HCT116 (cell line): Measurements from ENCODE around the gene KLHL22. TPM values are rescaled to one million over a fixed set of nuclear protein-coding genes. Genes with fewer than 3 reads are reported as not detected.

ENCODE experiments used
- ATAC-seq: fragments of 200-7000 bp; cut with Tn5 transposase; 2 replicates; pipeline ENCODE4 v1.9.1; 2020; ENCODE audit warnings: mild to moderate bottlenecking, moderate library complexity
- BruUV-seq: library from RNA; stranded (reverse); fragments of 400-500 nt; replicated peaks from 2 replicates; lab custom pipeline; 2021; lab: Mats Ljungman, UMichigan
- CTCF ChIA-PET: fragments of 300-600 bp; sonication (Branson Sonifier 250); formaldehyde crosslinking; loops from one replicate; lab custom pipeline; 2021; ENCODE audit warnings: antibody characterized with exemption; lab: Charles Lee
- POLR2A ChIA-PET: fragments of 300-600, 350-600 bp; sonication (Branson Sonifier 250); formaldehyde crosslinking; loops from one replicate; lab custom pipeline; 2021; ENCODE audit warnings: antibody characterized with exemption; lab: Charles Lee
- RAD21 ChIA-PET, 2 experiments: fragments of 300-600 bp; sonication (Branson Sonifier 250); formaldehyde crosslinking; loops; one replicate each; lab custom pipeline; 2023; ENCODE audit warnings: low total read pairs in 2 of 2; ENCODE audit not compliant: uncharacterized antibody in 2 of 2, unreplicated experiment in 2 of 2, low non-redundant PET in 1 of 2; lab: Charles Lee
- DNase-seq: peaks from one replicate; pipeline ENCODE4 v3.0.0-alpha.2; 2010; ENCODE audit warnings: low read depth, low spot score
- H2AFZ ChIP-seq: fragments of 200-600 bp; shearing (Covaris generic), sonication (generic); 2 replicates; pipeline ENCODE4 v1.6.1; 2017; ENCODE audit warnings: low read depth, mixed run types, mixed read lengths, antibody characterized with exemption, low read length; ENCODE audit not compliant: poor library complexity, severe bottlenecking
- H3K27ac ChIP-seq: 2 replicates; pipeline ENCODE4 v1.5.1; 2012; ENCODE audit warnings: low read depth, low read length
- H3K27me3 ChIP-seq: fragments of 200-600 bp; sonication (generic); 2 replicates; pipeline ENCODE4 v1.6.1; 2016; ENCODE audit warnings: mixed run types, low read length, mixed read lengths; ENCODE audit not compliant: insufficient read depth
- H3K36me3 ChIP-seq, 2 experiments: fragments of 200-500 bp in 1 of 2; fragments of 200-600 bp in 1 of 2; sonication (Bioruptor generic) in 1 of 2; sonication (generic) in 1 of 2; 2 replicates each; pipeline versions ENCODE4 v1.5.1 to v1.6.1; 2014 to 2016; ENCODE audit warnings: low read length in 2 of 2, inconsistent platforms in 1 of 2, mixed read lengths in 1 of 2, mixed run types in 1 of 2; ENCODE audit not compliant: insufficient read depth in 2 of 2, control insufficient read depth in 1 of 2
- H3K4me1 ChIP-seq, 2 experiments: fragments of 200-600 bp in 1 of 2; sonication (generic) in 1 of 2; 2 replicates each; pipeline versions ENCODE4 v1.5.1 to v1.6.1; 2012 to 2017; ENCODE audit warnings: low read length in 2 of 2, inconsistent platforms in 1 of 2, mild to moderate bottlenecking in 1 of 2, mixed read lengths in 1 of 2, mixed run types in 1 of 2, moderate library complexity in 1 of 2; ENCODE audit not compliant: insufficient read depth in 2 of 2, control insufficient read depth in 1 of 2
- H3K4me2 ChIP-seq: fragments of 200-600 bp; sonication (generic); 2 replicates; pipeline ENCODE4 v1.6.1; 2017; ENCODE audit warnings: mixed run types, low read length, mixed read lengths
- H3K4me3 ChIP-seq, 2 experiments: fragments of 200-600 bp in 1 of 2; sonication (generic) in 1 of 2; replicated peaks in 1 of 2; 2 replicates each; pipeline ENCODE4 v1.5.1; 2011 to 2016; ENCODE audit warnings: low read length in 2 of 2, control low read depth in 1 of 2, low read depth in 1 of 2, mild to moderate bottlenecking in 1 of 2, mixed read lengths in 1 of 2, mixed run types in 1 of 2
- H3K79me2 ChIP-seq: fragments of 200-600 bp; sonication (generic); 2 replicates; pipeline ENCODE4 v1.6.1; 2017; ENCODE audit warnings: mild to moderate bottlenecking, mixed run types, low read length, moderate library complexity, mixed read lengths; ENCODE audit not compliant: insufficient read depth
- H3K9ac ChIP-seq: fragments of 200-600 bp; sonication (generic); 2 replicates; pipeline ENCODE4 v1.6.1; 2016; ENCODE audit warnings: low read length, mixed read lengths
- H3K9me2 ChIP-seq: fragments of 200-600 bp; sonication (generic), shearing (Covaris generic); 2 replicates; pipeline ENCODE4 v1.6.1; 2017; ENCODE audit warnings: mixed run types, mild to moderate bottlenecking, moderate library complexity; ENCODE audit not compliant: insufficient read depth
- H3K9me3 ChIP-seq, 2 experiments: fragments of 200-500 bp in 1 of 2; fragments of 200-600 bp in 1 of 2; sonication (Bioruptor generic) in 1 of 2; sonication (generic) in 1 of 2; 2 replicates each; pipeline ENCODE4 v1.6.1; 2014 to 2017; ENCODE audit warnings: low read length in 2 of 2, mixed read lengths in 2 of 2, inconsistent platforms in 1 of 2, low read depth in 1 of 2, mild to moderate bottlenecking in 1 of 2, mixed run types in 1 of 2, moderate library complexity in 1 of 2; ENCODE audit not compliant: control insufficient read depth in 1 of 2, insufficient read depth in 1 of 2
- H4K20me1 ChIP-seq: fragments of 200-600 bp; sonication (generic), shearing (Covaris generic); 2 replicates; pipeline ENCODE4 v1.6.1; 2017; ENCODE audit warnings: mixed run types, mild to moderate bottlenecking, moderate library complexity; ENCODE audit not compliant: insufficient read depth
- ELF1 ChIP-seq: IDR thresholded peaks from 2 replicates; pipeline ENCODE4 v1.6.1; 2012; ENCODE audit warnings: low read depth, borderline replicate concordance
- EZH2 ChIP-seq: fragments of 200-600 bp; sonication (generic); IDR thresholded peaks from 2 replicates; pipeline ENCODE4 v1.6.1; 2017; ENCODE audit warnings: antibody characterized with exemption, mixed run types
- JUND ChIP-seq: IDR thresholded peaks from 2 replicates; pipeline ENCODE4 v1.6.1; 2012
- POLR2A ChIP-seq: IDR thresholded peaks from 2 replicates; pipeline ENCODE4 v1.7.0; 2011; ENCODE audit warnings: borderline replicate concordance; ENCODE audit not compliant: insufficient read depth, insufficient read length; ENCODE audit errors: extremely low read depth
- RAD21 ChIP-seq: IDR thresholded peaks from 2 replicates; pipeline ENCODE4 v1.6.1; 2012; ENCODE audit warnings: low read depth, mild to moderate bottlenecking
- SIN3A ChIP-seq: IDR thresholded peaks from 2 replicates; pipeline ENCODE4 v1.6.1; 2012; ENCODE audit warnings: low read depth
- SP1 ChIP-seq: IDR thresholded peaks from 2 replicates; pipeline ENCODE4 v1.6.1; 2012; ENCODE audit warnings: low read depth
- SRF ChIP-seq: IDR thresholded peaks from 2 replicates; pipeline ENCODE4 v1.6.1; 2012; ENCODE audit warnings: low read depth
- ZNF274 ChIP-seq: fragments of 200-500 bp; sonication (Bioruptor generic); IDR thresholded peaks from 2 replicates; pipeline ENCODE4 v1.6.1; 2014; ENCODE audit warnings: mild to moderate bottlenecking, low read depth, low read length, inconsistent platforms
- intact Hi-C: fragments of 100-400 bp; cut with micrococcal nuclease; formaldehyde crosslinking; loops from 2 replicates; pipeline ENCODE4 v1.10.0; 2022
- total RNA-seq: library from RNA; stranded (reverse); gene quantifications from one replicate; pipeline ENCODE4 v1.2.1, GENCODE V29; 2021; ENCODE audit not compliant: unreplicated experiment
- TF ChIP-seq, protein P1 (sequence below): IDR thresholded peaks from 2 replicates; pipeline ENCODE4 v1.6.1; 2012
- TF ChIP-seq, protein P2 (sequence below): IDR thresholded peaks from 2 replicates; pipeline ENCODE4 v1.6.1; 2012; ENCODE audit warnings: low read depth
- TF ChIP-seq, protein P3 (sequence below): IDR thresholded peaks from 2 replicates; pipeline ENCODE4 v1.6.1; 2011; ENCODE audit warnings: mild to moderate bottlenecking, low read length, moderate library complexity; ENCODE audit not compliant: insufficient replicate concordance; ENCODE audit errors: extremely low read depth
- TF ChIP-seq, protein P4 (sequence below): IDR thresholded peaks from 2 replicates; pipeline ENCODE4 v1.6.1; 2012

The KLHL22 gene
- total RNA-seq, 1 experiment from 2014 or later, result 16.4 TPM

DNA sequence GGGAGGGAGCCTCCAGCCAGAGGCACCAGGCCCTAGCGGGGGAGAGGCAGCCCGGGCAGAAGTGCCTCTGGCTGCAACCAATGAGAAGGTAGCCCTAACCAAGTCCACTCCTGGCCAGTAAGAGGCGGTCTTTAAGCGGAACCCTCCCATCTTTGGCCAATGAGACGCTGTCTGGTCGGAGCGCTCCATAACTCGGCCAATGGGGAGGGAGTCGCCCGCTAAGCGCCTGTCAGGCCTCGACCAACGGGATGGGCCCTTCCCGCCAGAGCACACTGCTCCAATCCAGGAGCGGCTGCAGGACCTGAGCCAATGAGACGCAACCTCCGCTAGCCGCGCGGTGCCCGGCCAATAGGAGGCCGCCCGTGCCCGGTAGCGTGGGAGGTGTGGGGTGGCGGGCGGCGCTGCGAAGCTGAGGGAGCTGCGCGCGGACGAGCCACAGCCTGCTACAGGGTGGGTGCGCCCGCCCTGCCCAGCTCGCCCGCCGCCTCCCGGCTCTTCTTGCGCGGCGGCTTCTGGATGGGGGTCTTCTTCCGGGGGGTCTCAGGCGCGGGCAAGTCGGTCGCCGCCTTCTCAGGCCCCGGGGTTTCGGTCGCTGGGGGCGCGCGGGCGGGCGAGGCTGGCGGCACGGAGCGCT is 70.5 kb downstream of the KLHL22 start:
- Histone ChIP-seq H4K20me1 (no peaks in the 10 kb centered on the region), H3K4me2 (no peak overlapping the region), H3K27ac (no peak overlapping the region), H3K4me3 (no peak overlapping the region), H3K27me3 (no peaks in the 10 kb centered on the region), H3K9ac (no peak overlapping the region), H3K9me3 (no peaks in the 10 kb centered on the region), H3K4me1 (peaks cover 8 to 19% of the 10 kb centered on the region in 2 experiments), H3K9me2 (no peaks in the 10 kb centered on the region), H2AFZ (no peak overlapping the region), H3K36me3 (no peaks in the 10 kb centered on the region), H3K79me2 (no peaks in the 10 kb centered on the region)
- no peak for DNase-seq
- no TSS peak for BruUV-seq
- intact Hi-C loops, result no loop called here
- ChIA-PET CTCF (no interaction called here), RAD21 (no interaction called here), POLR2A (no interaction called here)
- ATAC-seq, result peak; percentile 13; the same call in 1 of the 2 replicates
- TF ChIP-seq, protein P1, sequence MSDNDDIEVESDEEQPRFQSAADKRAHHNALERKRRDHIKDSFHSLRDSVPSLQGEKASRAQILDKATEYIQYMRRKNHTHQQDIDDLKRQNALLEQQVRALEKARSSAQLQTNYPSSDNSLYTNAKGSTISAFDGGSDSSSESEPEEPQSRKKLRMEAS, result no peak
- TF ChIP-seq RAD21, result no peak
- TF ChIP-seq SIN3A, result no peak
- no peak for TF ChIP-seq JUND

DNA sequence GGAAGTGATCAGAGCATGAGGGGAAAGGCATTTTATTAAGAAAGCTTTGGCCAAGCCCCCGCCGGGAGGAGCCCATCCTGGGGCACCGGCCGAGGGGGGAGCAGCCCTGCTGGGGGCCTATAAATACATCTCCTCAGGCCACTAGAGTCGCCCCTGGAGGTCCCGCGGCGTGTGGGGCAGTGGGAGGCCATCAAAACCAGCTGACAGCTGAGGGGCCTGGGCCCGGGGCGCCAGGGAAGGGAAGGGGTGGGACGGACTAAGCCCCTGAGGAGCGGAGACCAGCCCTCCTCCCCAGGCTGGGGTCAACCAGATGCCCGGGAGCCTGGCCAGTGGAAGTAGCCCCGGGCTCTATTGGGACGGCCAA is 71.0 kb downstream of the KLHL22 start:
- CTCF ChIA-PET, result no interaction called here

More for the DNA sequence above, 71.0 kb downstream of the KLHL22 start:
- BruUV-seq, result no TSS peak
- H3K27me3 ChIP-seq, result no peaks in the 10 kb centered on the region
- intact Hi-C loops, result no loop called here
- ChIA-PET RAD21 (no interaction called here), POLR2A (no interaction called here)
- H3K4me2 ChIP-seq, result no peak overlapping the region
- no peaks in the 10 kb centered on the region for H3K9me2 ChIP-seq
- ATAC-seq (no peak), DNase-seq (no peak)
- H3K36me3 ChIP-seq, result no peaks in the 10 kb centered on the region
- no peaks in the 10 kb centered on the region for H3K9me3 ChIP-seq
- H3K27ac ChIP-seq, result no peak overlapping the region
- H3K4me1 ChIP-seq, result peaks cover 6 to 14% of the 10 kb centered on the region in 2 experiments
- H3K79me2 ChIP-seq, result no peaks in the 10 kb centered on the region
- no peaks in the 10 kb centered on the region for H4K20me1 ChIP-seq
- no peak for TF ChIP-seq EZH2
- no peak for TF ChIP-seq ZNF274
- TF ChIP-seq, protein P2, sequence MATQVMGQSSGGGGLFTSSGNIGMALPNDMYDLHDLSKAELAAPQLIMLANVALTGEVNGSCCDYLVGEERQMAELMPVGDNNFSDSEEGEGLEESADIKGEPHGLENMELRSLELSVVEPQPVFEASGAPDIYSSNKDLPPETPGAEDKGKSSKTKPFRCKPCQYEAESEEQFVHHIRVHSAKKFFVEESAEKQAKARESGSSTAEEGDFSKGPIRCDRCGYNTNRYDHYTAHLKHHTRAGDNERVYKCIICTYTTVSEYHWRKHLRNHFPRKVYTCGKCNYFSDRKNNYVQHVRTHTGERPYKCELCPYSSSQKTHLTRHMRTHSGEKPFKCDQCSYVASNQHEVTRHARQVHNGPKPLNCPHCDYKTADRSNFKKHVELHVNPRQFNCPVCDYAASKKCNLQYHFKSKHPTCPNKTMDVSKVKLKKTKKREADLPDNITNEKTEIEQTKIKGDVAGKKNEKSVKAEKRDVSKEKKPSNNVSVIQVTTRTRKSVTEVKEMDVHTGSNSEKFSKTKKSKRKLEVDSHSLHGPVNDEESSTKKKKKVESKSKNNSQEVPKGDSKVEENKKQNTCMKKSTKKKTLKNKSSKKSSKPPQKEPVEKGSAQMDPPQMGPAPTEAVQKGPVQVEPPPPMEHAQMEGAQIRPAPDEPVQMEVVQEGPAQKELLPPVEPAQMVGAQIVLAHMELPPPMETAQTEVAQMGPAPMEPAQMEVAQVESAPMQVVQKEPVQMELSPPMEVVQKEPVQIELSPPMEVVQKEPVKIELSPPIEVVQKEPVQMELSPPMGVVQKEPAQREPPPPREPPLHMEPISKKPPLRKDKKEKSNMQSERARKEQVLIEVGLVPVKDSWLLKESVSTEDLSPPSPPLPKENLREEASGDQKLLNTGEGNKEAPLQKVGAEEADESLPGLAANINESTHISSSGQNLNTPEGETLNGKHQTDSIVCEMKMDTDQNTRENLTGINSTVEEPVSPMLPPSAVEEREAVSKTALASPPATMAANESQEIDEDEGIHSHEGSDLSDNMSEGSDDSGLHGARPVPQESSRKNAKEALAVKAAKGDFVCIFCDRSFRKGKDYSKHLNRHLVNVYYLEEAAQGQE, result no peak
- TF ChIP-seq POLR2A, result no peak
- TF ChIP-seq, protein P3, sequence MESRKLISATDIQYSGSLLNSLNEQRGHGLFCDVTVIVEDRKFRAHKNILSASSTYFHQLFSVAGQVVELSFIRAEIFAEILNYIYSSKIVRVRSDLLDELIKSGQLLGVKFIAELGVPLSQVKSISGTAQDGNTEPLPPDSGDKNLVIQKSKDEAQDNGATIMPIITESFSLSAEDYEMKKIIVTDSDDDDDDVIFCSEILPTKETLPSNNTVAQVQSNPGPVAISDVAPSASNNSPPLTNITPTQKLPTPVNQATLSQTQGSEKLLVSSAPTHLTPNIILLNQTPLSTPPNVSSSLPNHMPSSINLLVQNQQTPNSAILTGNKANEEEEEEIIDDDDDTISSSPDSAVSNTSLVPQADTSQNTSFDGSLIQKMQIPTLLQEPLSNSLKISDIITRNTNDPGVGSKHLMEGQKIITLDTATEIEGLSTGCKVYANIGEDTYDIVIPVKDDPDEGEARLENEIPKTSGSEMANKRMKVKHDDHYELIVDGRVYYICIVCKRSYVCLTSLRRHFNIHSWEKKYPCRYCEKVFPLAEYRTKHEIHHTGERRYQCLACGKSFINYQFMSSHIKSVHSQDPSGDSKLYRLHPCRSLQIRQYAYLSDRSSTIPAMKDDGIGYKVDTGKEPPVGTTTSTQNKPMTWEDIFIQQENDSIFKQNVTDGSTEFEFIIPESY, result no peak
- no peak for TF ChIP-seq JUND
- TF ChIP-seq SRF, result no peak
- TF ChIP-seq, protein P1, result no peak
- TF ChIP-seq SP1, result no peak
- TF ChIP-seq, protein P4, sequence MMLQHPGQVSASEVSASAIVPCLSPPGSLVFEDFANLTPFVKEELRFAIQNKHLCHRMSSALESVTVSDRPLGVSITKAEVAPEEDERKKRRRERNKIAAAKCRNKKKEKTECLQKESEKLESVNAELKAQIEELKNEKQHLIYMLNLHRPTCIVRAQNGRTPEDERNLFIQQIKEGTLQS, result no peak
- TF ChIP-seq SIN3A, result no peak
- TF ChIP-seq ELF1, result no peak
- TF ChIP-seq, all 23 proteins: peak for 0
- no peak overlapping the region for H2AFZ ChIP-seq
- no peak overlapping the region for H3K4me3 ChIP-seq
- no peak overlapping the region for H3K9ac ChIP-seq
